PC-9 (cell line): ENCODE measurements around the gene AKAP13. TPM values are rescaled to one million over a fixed set of nuclear protein-coding genes. Genes with fewer than 3 reads are reported as not detected.

Source experiments
- BruUV-seq: library from RNA; stranded (reverse); fragments of 400-500 nt; replicated peaks from 2 replicates; lab custom pipeline; 2021; lab: Mats Ljungman, UMichigan
- CTCF ChIA-PET: fragments of 300-600 bp; sonication (Branson Sonifier 250); formaldehyde crosslinking; loops from one replicate; lab custom pipeline; 2022; ENCODE audit warnings: antibody characterized with exemption; lab: Charles Lee
- POLR2A ChIA-PET: fragments of 300-600 bp; sonication (Branson Sonifier 250); formaldehyde crosslinking; loops from one replicate; lab custom pipeline; 2022; ENCODE audit warnings: antibody characterized with exemption; ENCODE audit not compliant: unreplicated experiment; lab: Charles Lee
- DNase-seq, 2 experiments: peaks; one replicate each; pipeline versions ENCODE4 v3.0.0 to v3.0.0-alpha.2; 2015 to 2022; ENCODE audit warnings: mixed read lengths in 1 of 2
- H2AFZ ChIP-seq: fragments of 200-600 bp; sonication (generic); 2 replicates; pipeline ENCODE4 v1.8.1; 2017; ENCODE audit warnings: antibody characterized with exemption
- H3F3A ChIP-seq: fragments of 200-600 bp; sonication (generic); 2 replicates; pipeline ENCODE4 v1.8.1; 2017; ENCODE audit warnings: antibody characterized with exemption, mild to moderate bottlenecking, low read depth; ENCODE audit not compliant: insufficient read depth
- H3K27ac ChIP-seq: fragments of 200-600 bp; sonication (generic); 2 replicates; pipeline ENCODE4 v1.6.1; 2016; ENCODE audit warnings: mixed run types
- H3K27me3 ChIP-seq: fragments of 200-600 bp; sonication (generic); 2 replicates; pipeline ENCODE4 v1.6.1; 2016; ENCODE audit warnings: low read depth, mixed run types; ENCODE audit not compliant: insufficient read depth
- H3K36me3 ChIP-seq: fragments of 200-600 bp; sonication (generic); 2 replicates; pipeline ENCODE4 v1.6.1; 2016; ENCODE audit warnings: low read depth, mixed run types
- H3K4me1 ChIP-seq: fragments of 200-600 bp; sonication (generic); replicated peaks from 2 replicates; pipeline ENCODE4 v1.6.1; 2016; ENCODE audit warnings: mixed run types; ENCODE audit not compliant: insufficient read depth
- H3K4me2 ChIP-seq: fragments of 200-600 bp; sonication (generic); 2 replicates; pipeline ENCODE4 v1.6.1; 2017; ENCODE audit warnings: mixed run types
- H3K4me3 ChIP-seq: fragments of 200-600 bp; sonication (generic); 2 replicates; pipeline ENCODE4 v1.6.1; 2016; ENCODE audit warnings: mixed run types
- H3K79me2 ChIP-seq: fragments of 200-600 bp; sonication (generic); 2 replicates; pipeline ENCODE4 v1.6.1; 2017; ENCODE audit warnings: low read depth, mixed run types
- H3K9me2 ChIP-seq: fragments of 200-600 bp; sonication (generic); 2 replicates; pipeline ENCODE4 v1.8.1; 2017; ENCODE audit warnings: mild to moderate bottlenecking; ENCODE audit not compliant: insufficient read depth
- H3K9me3 ChIP-seq: fragments of 200-600 bp; sonication (generic); 2 replicates; pipeline ENCODE4 v1.8.1; 2016; ENCODE audit warnings: low read depth; ENCODE audit not compliant: insufficient read depth
- H4K20me1 ChIP-seq: fragments of 200-600 bp; sonication (generic); 2 replicates; pipeline ENCODE4 v1.8.1; 2017; ENCODE audit not compliant: insufficient read depth
- CTCF ChIP-seq: fragments of 200-600 bp; sonication (generic); conservative IDR thresholded peaks from 2 replicates; pipeline ENCODE4 v1.6.1; 2017; ENCODE audit warnings: mixed run types, antibody characterized with exemption, mild to moderate bottlenecking, moderate library complexity
- EZH2 ChIP-seq: fragments of 200-600 bp; sonication (generic); IDR thresholded peaks from 2 replicates; pipeline ENCODE4 v1.8.0; 2017; ENCODE audit warnings: antibody characterized with exemption, low read depth
- intact Hi-C: fragments of 100-400 bp; cut with micrococcal nuclease; formaldehyde crosslinking; loops from one replicate; pipeline ENCODE4 v1.10.0; 2022; ENCODE audit not compliant: unreplicated experiment
- total RNA-seq: library from RNA; stranded (reverse); gene quantifications from 2 replicates; pipeline ENCODE4 v1.2.3, GENCODE V29; 2021

Gene AKAP13
- total RNA-seq, 1 experiment from 2014 or later = 82.5 TPM

- no peak overlapping the region for H3K27ac ChIP-seq
- peak overlapping the region; percentile 87; the same call in 1 of the 2 replicates for H3K4me3 ChIP-seq
- no peaks in the 10 kb centered on the region for H3K36me3 ChIP-seq
- peaks cover 37% of the 10 kb centered on the region for H3K79me2 ChIP-seq
- H3F3A ChIP-seq = no peaks in the 10 kb centered on the region
- no peak for DNase-seq
- no peak overlapping the region for H2AFZ ChIP-seq
- intact Hi-C loops = no loop called here
- no peaks in the 10 kb centered on the region for H3K9me3 ChIP-seq
- no peaks in the 10 kb centered on the region for H4K20me1 ChIP-seq
- ChIA-PET POLR2A (interaction anchor here (0.5 to 0.7 kb wide), 2 partner anchors 33 to 63 kb away, joined by 3 read pairs; no protein-coding TSS in a partner anchor), CTCF (no interaction called here)
- no peaks in the 10 kb centered on the region for H3K9me2 ChIP-seq
- H3K4me1 ChIP-seq = peaks cover 37% of the 10 kb centered on the region
- no TSS peak for BruUV-seq
- no peak for TF ChIP-seq EZH2
- TF ChIP-seq CTCF = no peak
- no peaks in the 10 kb centered on the region for H3K27me3 ChIP-seq
- peak overlapping the region; percentile 99 for H3K4me2 ChIP-seq
Observed at GRCh38 chr15:85792912-85793590, 412.6 kb downstream of the AKAP13 start.

GRCh38 chr15:85793641-85794597 lies 413.5 kb downstream of the AKAP13 start:
- H3K79me2 ChIP-seq = peaks cover 28% of the 10 kb centered on the region
- POLR2A ChIA-PET = interaction anchor here (0.5 kb wide), 1 partner anchor 64 kb away, joined by 3 read pairs; no protein-coding TSS in a partner anchor
- peaks cover 30% of the 10 kb centered on the region for H3K4me1 ChIP-seq
- TSS peak; percentile 55 for BruUV-seq
- H2AFZ ChIP-seq = peak overlapping the region; percentile 98
- no peaks in the 10 kb centered on the region for H3K27me3 ChIP-seq
- intact Hi-C loops = no loop called here
- no peaks in the 10 kb centered on the region for H3K9me2 ChIP-seq
- peak overlapping the region; percentile 87 for H3K4me3 ChIP-seq
- no peaks in the 10 kb centered on the region for H3F3A ChIP-seq
- H3K36me3 ChIP-seq = no peaks in the 10 kb centered on the region
- no peaks in the 10 kb centered on the region for H4K20me1 ChIP-seq
- TF ChIP-seq CTCF = no peak
- TF ChIP-seq EZH2 = no peak
- H3K27ac ChIP-seq = no peak overlapping the region
- H3K4me2 ChIP-seq = peak overlapping the region; percentile 99
- H3K9me3 ChIP-seq = no peaks in the 10 kb centered on the region
- peak in 1 of 2 experiments; percentile 49 for DNase-seq
- CTCF ChIA-PET = no interaction called here

- Histone ChIP-seq H3K9me3 (no peaks in the 10 kb centered on the region), H2AFZ (peak within 1 kb of the TSS; percentile 98), H3F3A (no peaks in the 10 kb centered on the region), H4K20me1 (no peaks in the 10 kb centered on the region), H3K4me2 (peak within 1 kb of the TSS; percentile 99), H3K27ac (no peak within 1 kb of the TSS), H3K4me1 (peaks cover 21% of the 10 kb centered on the region), H3K9me2 (no peaks in the 10 kb centered on the region), H3K27me3 (no peaks in the 10 kb centered on the region), H3K4me3 (peak within 1 kb of the TSS; percentile 87), H3K79me2 (peaks cover 27% of the 10 kb centered on the region), H3K36me3 (no peaks in the 10 kb centered on the region)
- TF ChIP-seq CTCF (no peak), EZH2 (no peak)
- BruUV-seq = no TSS peak
- peak; percentile 86 to 91 for DNase-seq
- ChIA-PET POLR2A (no interaction called here), CTCF (no interaction called here)
- intact Hi-C loops = no loop called here
Observed at GRCh38 chr15:85794598-85795336, 414.4 kb downstream of the AKAP13 start, which contains the start of gene KLHL25. TSS of gene KLHL25 (minus strand) at chr15:85794925. CDS start at chr15:85769810, 25,115 bp downstream.
